Heart right ventricle (tissue), 16 donors: ENCODE data around the gene EFNA2. TPM values are rescaled to one million over a fixed set of nuclear protein-coding genes. Genes with fewer than 3 reads are reported as not detected.

Experiments
- ATAC-seq, 8 donors: fragments of 200-7000 bp; cut with Tn5 transposase; one replicate each; pipeline ENCODE4 v1.9.1; 2020; ENCODE audit warnings: mild to moderate bottlenecking in 8 of 8, moderate library complexity in 8 of 8, moderate number of reproducible peaks in 1 of 8
- DNase-seq, 2 donors: peaks; one replicate each; pipeline ENCODE4 v3.0.0-alpha.2; 2020
- H3K27ac ChIP-seq, 10 donors: fragments of 200-600 bp; sonication (generic) in 2 of 10; one replicate each; pipeline versions ENCODE4 v1.5.0 to v1.8.0; 2020 to 2022; ENCODE audit warnings: mild to moderate bottlenecking in 3 of 10
- H3K27me3 ChIP-seq, 7 donors: fragments of 200-600 bp; one replicate each; pipeline ENCODE4 v1.8.0; 2021 to 2022; ENCODE audit warnings: mild to moderate bottlenecking in 2 of 7
- H3K36me3 ChIP-seq, 9 donors: fragments of 200-600 bp; sonication (generic) in 1 of 9; one replicate each; pipeline versions ENCODE4 v1.5.0 to v1.8.0; 2020 to 2022; ENCODE audit warnings: mild to moderate bottlenecking in 2 of 9
- H3K4me1 ChIP-seq, 9 donors: fragments of 200-600 bp; sonication (generic) in 1 of 9; one replicate each; pipeline versions ENCODE4 v1.5.0 to v1.8.0; 2020 to 2022; ENCODE audit warnings: mild to moderate bottlenecking in 4 of 9
- H3K4me3 ChIP-seq, 10 donors: fragments of 200-600 bp; sonication (generic) in 2 of 10; one replicate each; pipeline versions ENCODE4 v1.5.0 to v1.8.0; 2020 to 2022; ENCODE audit warnings: mild to moderate bottlenecking in 7 of 10, moderate library complexity in 2 of 10
- H3K9me3 ChIP-seq, 11 donors: fragments of 200-600 bp in 10 of 11; sonication (generic) in 2 of 11; one replicate each; pipeline versions ENCODE4 v1.5.0 to v1.8.0; 2013 to 2022; ENCODE audit warnings: mild to moderate bottlenecking in 2 of 11, control low read depth in 1 of 11, moderate library complexity in 1 of 11
- WGBS, 2 donors: extraction: QIAGEN DNeasy Blood & Tissue Kit; methylation state at CpG; one replicate each; pipeline ENCODE4 v1.1.7; 2013; ENCODE audit warnings: inconsistent platforms in 1 of 2; 5-methylcytosine and 5-hydroxymethylcytosine counted together
- intact Hi-C, 10 donors: fragments of 100-400 bp; cut with DNase I; formaldehyde crosslinking; loops; one replicate each; pipeline versions ENCODE4 v1.11.1 to v1.14.2; 2022
- polyA plus RNA-seq, 2 donors: library from polyadenylated mRNA; stranded (reverse); fragments of 200-250 nt; gene quantifications; one replicate each; pipeline ENCODE4 v1.2.3, GENCODE V29; 2013
- total RNA-seq, 10 donors: library from RNA; stranded (reverse); fragmentation: NEBNext Ultra II Directional in 3 of 10; extraction: Animal tissue kit (Norgen Biotek cat#: 25700) in 3 of 10; gene quantifications; one replicate each; pipeline versions ENCODE4 v1.2.1 to v1.2.4, GENCODE V29; 2021 to 2023
- TF ChIP-seq, protein P1 (sequence below), 9 donors: fragments of 200-600 bp; sonication (generic) in 2 of 9; IDR thresholded peaks; one replicate each; pipeline versions ENCODE4 v1.5.0 to v1.8.0; 2021 to 2022; ENCODE audit warnings: antibody characterized with exemption in 9 of 9, mild to moderate bottlenecking in 5 of 9, moderate library complexity in 1 of 9
- donor health status: Arrhythmogenic right ventricular cardiomyopathy.
- donor health status: ischemic (EF 13 %, LVEDD 7.1; RV severe dilation, severe dysfunction).
- donor health status: healthy with polysubstance abuse.
- donor health status: DM: no; HTN: yes; CAD: no.
- donor health status: DM: no; HTN: no; CAD: no.
- donor health status: ischemic (EF 25% LVEDD 6.9; RV normal size, moderate dysfunction).
- donor health status: ischemic (EF 25% LVEDD 5.7; RV mildly dilated, moderate dysfunction).
- donor health status: healthy.
- donor health status: DM: yes; HTN: yes; CAD: no.
- donor health status: Ischemic cardiomyopathy.
- donor health status: ischemic (EF 35%, LVEDD 5.7; RV mildly dilated, moderate dysfunction).
- donor health status: nonischemic (EF 11% LVEDD 7.7; RV severe dilation, severe dysfunction).
- donor health status: DM: yes; HTN: yes; CAD: no.
- donor health status: PGD.
- donor health status: ischemic (EF 29% LVEDD 5.4; RV normal size, mild dysfunction).
- donor health status: nonischemic (EF 23%, LVEDD 6.1; RV moderate dilation, normal function).

The EFNA2 gene
- total and polyA plus RNA-seq, 12 donors, result 0.04 to 0.45 TPM; not detected in 10

DNA sequence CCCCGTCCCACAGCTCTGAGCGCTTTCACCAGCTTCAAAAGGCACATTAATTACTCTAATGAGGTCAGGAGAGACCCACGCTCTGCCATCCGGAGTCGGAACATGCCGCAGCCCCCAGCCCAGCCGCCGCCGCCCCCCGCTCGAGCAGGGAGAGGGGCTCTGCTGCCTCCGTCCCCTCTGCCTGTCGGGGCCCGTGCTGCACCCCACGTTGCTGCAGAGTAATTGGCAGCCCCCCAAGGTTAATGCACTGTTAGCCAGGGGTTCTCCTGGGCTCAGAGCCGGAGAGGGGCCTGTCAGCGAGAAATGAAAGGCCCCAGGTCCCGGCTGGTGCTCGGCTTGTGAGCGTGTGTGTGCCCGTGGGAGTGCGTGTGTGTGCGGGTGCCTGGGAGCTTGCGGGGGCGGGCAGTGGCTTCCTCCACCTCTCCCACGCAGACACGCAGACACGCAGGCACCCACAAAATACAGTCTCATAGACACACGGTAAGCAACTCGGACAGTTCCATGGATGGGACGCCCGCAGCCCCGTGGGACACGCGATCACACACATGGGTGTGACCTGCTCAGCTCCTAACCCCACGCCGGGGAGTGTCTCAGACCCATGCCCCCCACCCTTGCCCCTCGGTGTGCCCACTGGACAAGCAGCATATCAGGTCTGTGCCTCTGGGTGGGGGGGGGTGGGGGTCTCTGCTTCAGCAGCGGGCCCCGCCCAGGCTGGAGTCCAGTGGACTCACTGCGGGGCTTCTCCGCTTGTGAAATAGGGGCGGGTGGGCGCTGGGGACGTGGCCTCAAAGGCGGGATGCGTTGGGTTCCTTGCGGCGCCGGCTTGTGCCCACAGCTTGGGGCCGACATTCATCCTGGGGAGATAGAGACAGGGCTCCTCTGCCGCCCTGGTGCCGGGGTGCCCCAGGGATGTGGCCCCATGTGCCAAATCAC, 4.8 kb upstream of the EFNA2 start:
- WGBS, 2 donors, result 87 to 89% methylated on average over 53 of the region's 53 CpGs
- intact Hi-C loops, result loop anchor here in 6 of 10 donors (5.0 to 10.0 kb wide), 5 partner anchors 74 to 116 kb away; a partner anchor contains a TSS
- peaks cover 0 to 28% (median 8%) of the 10 kb centered on the region in 9 donors for H3K36me3 ChIP-seq
- DNase-seq, result peak in 1 of 2 donors; percentile 17
- no peak overlapping the region for H3K4me3 ChIP-seq
- H3K27me3 ChIP-seq, result peaks cover 6 to 29% (median 28%) of the 10 kb centered on the region in 7 donors
- no peak for ATAC-seq
- H3K27ac ChIP-seq, result no peak overlapping the region
- H3K9me3 ChIP-seq, result no peaks in the 10 kb centered on the region
- peaks cover 8 to 18% (median 15%) of the 10 kb centered on the region in 9 donors for H3K4me1 ChIP-seq
- TF ChIP-seq, protein P1, sequence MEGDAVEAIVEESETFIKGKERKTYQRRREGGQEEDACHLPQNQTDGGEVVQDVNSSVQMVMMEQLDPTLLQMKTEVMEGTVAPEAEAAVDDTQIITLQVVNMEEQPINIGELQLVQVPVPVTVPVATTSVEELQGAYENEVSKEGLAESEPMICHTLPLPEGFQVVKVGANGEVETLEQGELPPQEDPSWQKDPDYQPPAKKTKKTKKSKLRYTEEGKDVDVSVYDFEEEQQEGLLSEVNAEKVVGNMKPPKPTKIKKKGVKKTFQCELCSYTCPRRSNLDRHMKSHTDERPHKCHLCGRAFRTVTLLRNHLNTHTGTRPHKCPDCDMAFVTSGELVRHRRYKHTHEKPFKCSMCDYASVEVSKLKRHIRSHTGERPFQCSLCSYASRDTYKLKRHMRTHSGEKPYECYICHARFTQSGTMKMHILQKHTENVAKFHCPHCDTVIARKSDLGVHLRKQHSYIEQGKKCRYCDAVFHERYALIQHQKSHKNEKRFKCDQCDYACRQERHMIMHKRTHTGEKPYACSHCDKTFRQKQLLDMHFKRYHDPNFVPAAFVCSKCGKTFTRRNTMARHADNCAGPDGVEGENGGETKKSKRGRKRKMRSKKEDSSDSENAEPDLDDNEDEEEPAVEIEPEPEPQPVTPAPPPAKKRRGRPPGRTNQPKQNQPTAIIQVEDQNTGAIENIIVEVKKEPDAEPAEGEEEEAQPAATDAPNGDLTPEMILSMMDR (IDR thresholded peaks at IDR 0.05), result no peak

DNA sequence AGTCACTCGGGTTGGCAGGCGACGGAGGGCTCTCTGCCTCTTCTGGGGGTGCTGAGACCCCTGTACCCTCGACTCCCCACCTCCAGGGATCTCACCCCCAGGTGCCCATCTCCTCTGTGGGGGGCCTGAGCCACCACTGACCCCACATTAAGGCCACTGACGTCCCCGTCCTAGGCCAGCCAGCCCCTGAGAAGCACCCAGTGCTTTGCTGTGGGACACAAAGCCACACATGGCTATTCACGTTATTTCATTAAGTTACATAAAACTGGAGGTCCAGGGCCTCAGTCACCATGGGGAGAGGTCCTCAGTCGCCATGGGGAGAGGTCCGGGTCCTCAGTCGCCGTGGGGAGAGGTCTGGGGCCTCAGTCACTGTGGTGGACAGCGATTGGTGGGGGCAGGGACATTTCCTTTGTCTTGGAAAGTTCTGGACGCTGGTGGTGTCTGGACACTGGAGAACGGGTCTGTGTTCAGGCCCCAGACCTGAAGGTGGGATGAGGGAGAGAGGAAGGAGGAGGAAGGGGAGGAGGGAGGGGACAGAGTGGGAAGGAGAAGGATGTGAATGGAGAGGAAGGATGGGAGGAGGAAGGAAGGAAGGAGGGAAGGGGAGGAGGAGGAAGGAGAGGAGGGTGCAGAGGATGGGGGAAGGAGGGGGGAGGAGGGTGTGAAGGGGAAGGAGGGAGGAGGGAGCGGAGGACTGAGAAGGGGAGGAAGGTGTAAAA, 3.9 kb upstream of the EFNA2 start:
- WGBS, 2 donors, result 66 to 69% methylated on average over 15 of the region's 15 CpGs
- H3K27ac ChIP-seq, result no peak overlapping the region
- TF ChIP-seq, protein P1 (IDR thresholded peaks at IDR 0.05), result no peak
- H3K36me3 ChIP-seq, result peaks cover 0 to 28% (median 8%) of the 10 kb centered on the region in 9 donors
- peaks cover under 1 to 14% (median 10%) of the 10 kb centered on the region in 9 donors for H3K4me1 ChIP-seq
- H3K4me3 ChIP-seq, result no peak overlapping the region
- H3K27me3 ChIP-seq, result peaks cover 6 to 36% (median 34%) of the 10 kb centered on the region in 7 donors
- no peaks in the 10 kb centered on the region for H3K9me3 ChIP-seq
- no peak for ATAC-seq
- DNase-seq, result no peak
- intact Hi-C loops, result loop anchor here in 6 of 10 donors (5.0 to 10.0 kb wide), 5 partner anchors 73 to 116 kb away; a partner anchor contains a TSS

DNA sequence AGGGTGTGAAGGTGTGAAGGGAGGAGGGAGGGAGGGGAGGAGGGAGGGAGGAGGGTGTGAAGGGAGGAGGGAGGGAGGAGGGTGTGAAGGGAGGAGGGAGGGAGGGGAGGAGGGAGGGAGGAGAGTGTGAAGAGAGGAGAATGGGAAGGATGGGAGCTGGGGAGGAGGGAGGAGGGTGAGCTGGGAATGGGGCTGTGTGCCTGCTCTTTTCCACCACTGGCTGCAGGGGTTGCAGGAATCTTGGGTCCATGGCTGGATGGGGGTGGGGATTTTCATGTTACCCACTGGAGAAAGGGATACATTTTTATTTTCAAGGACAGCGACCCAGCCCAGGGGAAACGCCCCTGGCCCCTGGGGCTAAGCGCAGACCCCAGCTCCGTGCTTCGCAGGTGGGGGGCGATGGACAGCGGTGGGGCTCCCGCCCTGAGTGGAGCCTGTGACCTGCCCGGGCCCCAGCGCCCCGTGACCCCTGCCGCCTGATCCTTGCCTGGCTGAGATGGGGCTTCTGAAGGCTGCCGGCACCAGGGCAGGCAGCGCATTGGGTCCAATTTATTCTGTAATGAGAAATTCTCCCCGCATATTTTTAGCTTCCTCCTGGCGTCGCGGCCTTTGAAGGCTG, 3.0 kb upstream of the EFNA2 start:
- H3K4me1 ChIP-seq, result peaks cover 0 to 19% (median 9%) of the 10 kb centered on the region in 9 donors
- 79 to 84% methylated on average over 18 of the region's 18 CpGs for WGBS, 2 donors
- H3K4me3 ChIP-seq, result no peak overlapping the region
- H3K36me3 ChIP-seq, result peaks cover 0 to 20% (median 8%) of the 10 kb centered on the region in 9 donors
- DNase-seq (no peak), ATAC-seq (no peak)
- H3K9me3 ChIP-seq, result no peaks in the 10 kb centered on the region
- TF ChIP-seq, protein P1 (IDR thresholded peaks at IDR 0.05), result no peak
- intact Hi-C loops, result loop anchor here in 6 of 10 donors (5.0 to 10.0 kb wide), 5 partner anchors 72 to 115 kb away; a partner anchor contains a TSS
- H3K27ac ChIP-seq, result no peak overlapping the region
- H3K27me3 ChIP-seq, result peaks cover 15 to 46% (median 43%) of the 10 kb centered on the region in 7 donors
